Measurements from ENCODE around the gene EGFR. TPM values are rescaled to one million over a fixed set of nuclear protein-coding genes. Genes with fewer than 3 reads are reported as not detected.

EGFR gene
- total RNA-seq, 1 donor from 2014 or later = 10.1 TPM

- no peak for ATAC-seq (ENCODE audit: poor library complexity)
- intact Hi-C loops (cut with DNase I) = no loop called here
Measured at GRCh38 chr7:55235801-55236200, 217.0 kb downstream of the EGFR start.

DNA sequence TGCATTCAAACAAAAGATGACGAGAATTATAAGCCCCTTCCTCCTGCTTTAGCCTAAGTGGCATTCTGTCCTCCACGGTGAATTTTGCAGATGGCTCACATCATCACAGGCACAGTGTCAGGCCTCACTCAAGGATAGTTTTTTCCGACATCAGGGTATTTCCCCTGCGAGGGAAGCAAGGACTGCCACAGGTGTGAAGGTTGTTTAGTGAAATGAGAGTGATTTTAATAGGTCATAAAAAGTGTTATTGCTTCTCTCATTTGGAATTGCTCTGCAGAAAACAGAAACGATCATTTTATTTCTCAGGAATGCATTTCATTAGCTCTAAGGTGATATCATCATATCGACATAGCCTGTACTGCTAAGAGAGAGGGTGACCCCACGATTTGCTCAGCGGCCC lies 217.7 kb downstream of the EGFR start:
- intact Hi-C loops (cut with DNase I) = no loop called here
- no peak for ATAC-seq (ENCODE audit: poor library complexity)

More at GRCh38 chr7:55235801-55236200, 217.0 kb downstream of the EGFR start:
- DNase-seq = no peak

GRCh38 chr7:55237156-55237893 lies 218.5 kb downstream of the EGFR start:
- DNase-seq (no peak), ATAC-seq (ENCODE audit: poor library complexity) (no peak)
- intact Hi-C loops (cut with DNase I) = no loop called here

More for the DNA sequence above, 217.7 kb downstream of the EGFR start:
- no peak for DNase-seq

GRCh38 chr7:55239406-55239805 lies 220.6 kb downstream of the EGFR start:
- intact Hi-C loops (cut with DNase I) = no loop called here
- DNase-seq (no peak), ATAC-seq (ENCODE audit: poor library complexity) (no peak)

DNA sequence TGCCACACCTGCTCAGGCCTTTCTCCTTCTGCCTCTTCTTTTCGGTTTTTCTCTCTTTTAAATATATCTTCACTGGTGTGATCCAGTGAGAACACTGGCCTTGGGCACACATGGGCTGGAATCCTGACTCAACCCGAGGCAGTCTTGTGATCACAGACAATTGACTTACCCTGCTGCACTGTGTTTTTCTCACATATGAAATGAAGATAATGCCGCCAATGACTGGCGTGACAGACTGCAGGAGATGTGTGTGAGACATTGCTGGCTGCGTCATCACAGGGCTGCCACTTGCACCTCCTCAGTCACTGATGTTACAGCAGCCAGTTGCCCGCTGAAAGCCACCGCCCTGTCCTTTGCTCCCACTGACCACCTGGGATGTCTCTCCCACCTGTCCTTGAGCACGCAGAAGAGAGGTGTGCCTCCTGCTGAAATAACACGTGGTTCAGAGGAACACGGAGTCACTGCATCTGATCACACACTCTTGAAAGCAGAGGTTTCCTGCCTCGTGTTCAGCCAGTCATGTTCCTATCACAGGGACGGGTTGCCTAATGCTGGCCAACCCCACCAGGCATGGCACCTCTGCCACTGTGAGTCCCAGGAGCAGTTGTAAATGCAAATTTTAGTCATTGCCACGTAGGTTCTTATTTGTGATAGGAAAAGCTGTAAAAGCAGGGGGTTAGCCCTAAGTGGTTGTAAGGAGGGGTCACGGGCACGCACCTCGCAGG lies 221.8 kb downstream of the EGFR start:
- ATAC-seq (ENCODE audit: poor library complexity) (no peak), DNase-seq (no peak)
- intact Hi-C loops (cut with DNase I) = no loop called here

GRCh38 chr7:55241958-55242357 lies 223.1 kb downstream of the EGFR start:
- intact Hi-C loops (cut with DNase I) = no loop called here
- ATAC-seq (ENCODE audit: poor library complexity) = no peak
- no peak for DNase-seq

DNA sequence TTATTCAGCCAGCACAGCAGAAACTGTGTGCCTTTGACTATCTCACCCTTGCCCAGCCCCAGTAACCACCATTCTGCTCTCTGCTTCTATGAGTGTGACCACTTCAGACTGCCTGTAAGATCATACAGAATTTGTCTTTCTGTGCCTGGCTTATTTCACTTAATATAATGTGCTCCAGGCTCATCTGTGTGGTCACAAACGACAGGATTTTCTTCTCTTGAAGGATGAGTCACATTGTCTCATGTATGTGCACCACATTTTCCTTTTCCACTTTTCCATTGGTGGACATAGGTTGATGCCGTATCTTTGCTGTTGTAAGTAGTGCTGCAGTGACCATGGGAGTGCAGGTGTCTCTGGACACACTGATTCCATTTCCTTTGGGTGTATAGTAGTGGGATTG lies 223.8 kb downstream of the EGFR start:
- intact Hi-C loops (cut with DNase I) = no loop called here
- no peak for DNase-seq
- ATAC-seq (ENCODE audit: poor library complexity) = no peak

DNA sequence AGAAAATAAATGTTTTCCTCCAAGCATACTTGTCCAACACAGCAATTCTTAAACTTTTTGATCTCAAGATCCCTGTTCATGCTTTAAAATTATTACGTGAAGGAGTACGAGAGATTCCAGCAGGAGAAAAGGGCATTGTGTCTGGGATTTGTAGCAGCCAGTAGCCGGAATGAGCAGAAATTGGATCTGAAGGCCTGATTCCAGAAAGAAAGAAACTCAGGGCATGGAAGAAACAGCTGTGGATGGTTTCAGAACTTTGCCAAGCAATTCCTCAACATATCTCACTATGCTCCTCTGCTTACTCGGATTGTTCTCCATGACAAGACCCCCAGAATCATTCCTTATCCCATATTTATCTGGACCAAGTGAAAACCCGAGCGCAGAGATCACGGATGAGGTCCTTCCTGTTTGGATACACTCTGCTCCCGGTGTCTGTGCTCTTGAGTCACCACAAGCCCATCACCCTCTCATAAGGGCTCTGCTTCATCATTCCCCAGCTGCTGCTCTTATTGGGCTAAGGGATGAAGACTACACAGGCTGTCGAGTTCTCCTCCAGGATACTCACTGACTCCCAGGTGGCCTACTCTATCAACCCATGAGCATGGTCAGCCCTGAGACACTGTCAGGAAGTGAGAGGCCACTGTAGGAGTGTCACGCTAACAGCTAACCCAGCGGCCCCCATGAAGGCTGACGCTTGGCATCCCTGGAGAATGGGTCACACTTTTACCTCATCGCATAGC lies 225.4 kb downstream of the EGFR start:
- intact Hi-C loops (cut with DNase I) = no loop called here
- DNase-seq (no peak), ATAC-seq (ENCODE audit: poor library complexity) (no peak)

- intact Hi-C loops (cut with DNase I) = no loop called here
- DNase-seq = no peak
- no peak for ATAC-seq (ENCODE audit: poor library complexity)
Measured at GRCh38 chr7:55245271-55245723, 226.5 kb downstream of the EGFR start.

- ATAC-seq (ENCODE audit: poor library complexity) (no peak), DNase-seq (no peak)
- intact Hi-C loops (cut with DNase I) = no loop called here
Measured at GRCh38 chr7:55246171-55246570, 227.4 kb downstream of the EGFR start.

DNA sequence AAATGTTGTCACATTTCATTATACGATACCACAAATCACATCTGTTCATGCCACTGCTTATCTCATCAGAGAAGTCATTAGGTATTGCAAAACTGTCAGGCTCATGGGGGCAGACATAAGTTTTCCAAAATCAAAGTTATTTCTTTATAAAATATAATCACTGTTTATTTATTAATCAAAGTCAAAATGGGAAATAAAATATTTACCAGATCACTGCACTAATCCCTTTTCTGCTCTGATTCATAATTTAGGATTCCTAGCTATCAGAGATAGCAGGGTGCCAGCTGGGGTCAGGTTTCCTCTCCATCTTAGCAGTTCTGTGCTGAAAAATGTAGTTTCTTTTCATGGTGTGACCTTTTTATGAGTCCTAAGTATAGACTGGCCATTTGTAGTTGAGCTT lies 228.6 kb downstream of the EGFR start:
- ATAC-seq (ENCODE audit: poor library complexity) (no peak), DNase-seq (no peak)
- intact Hi-C loops (cut with DNase I) = no loop called here

DNA sequence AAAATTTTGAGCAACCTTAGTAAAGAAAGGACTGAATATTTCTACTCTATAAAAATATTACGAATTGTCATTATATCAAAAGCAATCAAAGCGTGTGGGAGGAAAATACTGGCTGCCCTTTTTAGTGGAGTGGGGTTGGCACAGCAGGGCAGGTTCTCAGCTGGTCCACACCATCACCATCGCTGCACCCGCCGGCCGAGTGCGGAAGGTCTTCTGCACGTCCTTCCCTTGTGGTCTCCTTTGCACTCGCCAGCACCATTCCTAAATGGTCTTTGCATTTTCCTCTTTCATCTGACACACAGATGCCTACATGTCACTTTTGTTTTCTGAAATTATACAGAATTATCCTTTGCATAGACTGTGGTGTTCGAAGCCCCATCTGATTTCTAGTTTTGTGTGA lies 229.7 kb downstream of the EGFR start:
- no peak for ATAC-seq (ENCODE audit: poor library complexity)
- intact Hi-C loops (cut with DNase I) = no loop called here
- DNase-seq = no peak

GRCh38 chr7:55249332-55249731 lies 230.5 kb downstream of the EGFR start:
- intact Hi-C loops (cut with DNase I) = no loop called here
- DNase-seq = no peak
- ATAC-seq (ENCODE audit: poor library complexity) = no peak

DNA sequence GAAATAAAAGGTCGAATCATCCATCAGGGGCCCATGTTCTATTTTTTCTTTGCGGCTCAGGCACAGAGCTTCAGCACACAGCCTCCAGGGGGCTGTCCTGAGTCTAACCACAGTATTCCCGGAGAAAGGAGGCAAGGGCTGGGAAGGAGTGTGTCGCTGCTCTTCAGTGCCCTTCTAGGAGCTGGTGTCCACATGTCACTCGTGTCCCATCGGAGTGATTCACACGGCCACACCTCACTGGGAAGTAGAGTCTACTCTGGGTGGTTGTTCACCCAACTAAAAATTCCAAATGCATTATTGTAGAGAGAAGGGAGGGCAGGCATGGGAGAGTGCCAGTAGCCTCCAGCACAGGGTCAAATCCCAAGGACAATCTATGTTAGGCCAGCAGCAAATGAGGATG lies 231.5 kb downstream of the EGFR start:
- intact Hi-C loops (cut with DNase I) = no loop called here
- ATAC-seq (ENCODE audit: poor library complexity) (no peak), DNase-seq (no peak)

DNA sequence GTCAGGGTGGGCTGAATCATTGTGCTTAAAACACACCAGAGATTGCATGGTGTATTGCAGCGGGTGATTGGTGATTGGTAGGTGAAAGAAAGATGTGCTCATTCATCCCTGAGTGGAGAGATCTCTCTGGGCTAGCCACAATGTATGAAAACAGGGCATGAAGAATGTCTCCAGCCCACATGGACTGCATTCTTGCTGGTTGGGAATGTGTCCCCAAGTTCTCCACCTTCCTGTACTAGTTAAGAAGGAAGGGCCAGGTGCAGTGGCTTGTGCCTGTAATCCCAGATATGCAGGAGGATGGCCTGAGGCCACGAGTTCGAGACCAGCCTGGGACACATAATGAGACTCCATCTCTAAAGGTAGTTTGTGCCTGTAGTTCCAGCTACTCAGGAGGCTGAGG lies 232.5 kb downstream of the EGFR start:
- intact Hi-C loops (cut with DNase I) = no loop called here
- no peak for ATAC-seq (ENCODE audit: poor library complexity)
- no peak for DNase-seq

- no peak for DNase-seq
- intact Hi-C loops (cut with DNase I) = no loop called here
- no peak for ATAC-seq (ENCODE audit: poor library complexity)
Measured at GRCh38 chr7:55251911-55252310, 233.1 kb downstream of the EGFR start.

GRCh38 chr7:55252386-55252785 lies 233.6 kb downstream of the EGFR start:
- ATAC-seq (ENCODE audit: poor library complexity) (no peak), DNase-seq (no peak)
- intact Hi-C loops (cut with DNase I) = no loop called here

DNA sequence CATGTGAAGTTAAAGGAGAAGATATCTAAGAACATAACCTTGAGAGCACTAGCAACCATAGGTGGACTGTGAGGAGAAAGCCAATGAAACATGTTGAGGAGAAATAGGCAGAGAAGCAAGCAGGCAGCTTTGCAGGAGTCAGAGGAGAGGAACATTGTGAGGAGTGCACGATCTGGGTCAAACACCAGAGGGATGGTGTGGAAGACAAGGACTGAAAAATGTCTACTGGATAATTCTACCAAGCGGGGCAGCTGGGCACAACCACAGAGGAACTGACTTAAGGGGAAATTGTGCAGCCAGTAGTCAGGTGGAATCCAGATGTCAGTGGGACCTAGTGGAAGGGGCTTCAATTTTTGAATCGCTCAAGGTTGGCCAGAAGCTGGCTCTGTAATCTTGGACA lies 234.4 kb downstream of the EGFR start:
- DNase-seq (no peak), ATAC-seq (ENCODE audit: poor library complexity) (no peak)
- intact Hi-C loops (cut with DNase I) = no loop called here

- no peak for DNase-seq
- intact Hi-C loops (cut with DNase I) = loop anchor here (2.0 kb wide), 1 partner anchor 479 kb away; no protein-coding TSS in a partner anchor
- no peak for ATAC-seq (ENCODE audit: poor library complexity)
Measured at GRCh38 chr7:55254242-55254595, 235.4 kb downstream of the EGFR start.
